Kasumi-1 (cell line): Measurements from ENCODE around the gene DPAGT1.
"Not testable (repeated sequence)": the region's sequence is repeated elsewhere in the genome, so short reads cannot be mapped to it uniquely, and the experiment has no call there.

Source experiments
- DNase-seq, 2 experiments: peaks; one replicate each; lab custom pipeline; 2025; lab: John Stamatoyannopoulos, UW

Gene DPAGT1

DNA sequence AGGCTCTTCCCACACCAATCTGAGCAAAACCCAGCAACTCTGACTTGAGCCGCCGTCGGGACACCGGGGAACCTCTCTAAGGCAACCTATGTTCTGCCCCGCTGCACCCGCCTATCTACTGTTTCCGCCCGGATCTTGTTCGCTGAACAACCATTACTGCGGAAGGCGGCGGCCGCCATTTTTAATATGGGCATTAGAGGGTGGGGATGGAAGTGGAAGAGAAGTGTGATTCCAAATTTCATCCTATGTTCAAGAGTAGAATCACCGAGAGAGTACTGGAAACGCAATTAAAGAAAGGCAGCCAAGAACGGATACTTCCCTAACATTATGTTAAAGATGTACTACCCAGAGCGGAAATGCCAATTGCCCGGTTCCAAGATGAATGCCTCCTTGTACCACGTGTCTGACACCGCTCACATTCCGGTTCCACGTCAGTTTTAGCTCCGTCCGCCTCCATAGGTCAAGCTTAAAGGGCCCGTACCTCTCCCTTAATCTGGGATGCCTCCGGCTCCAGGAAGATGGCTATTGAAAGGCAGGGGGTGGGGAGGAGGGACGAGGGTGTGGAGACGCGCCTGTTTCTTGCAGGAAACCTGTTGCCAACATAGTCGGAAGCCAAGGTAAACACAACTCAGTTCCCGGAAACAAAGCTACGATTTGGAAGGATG, at the start of gene DPAGT1:
Gene DPAGT1 (minus strand): TSS at position 95 of the 665 bp plus-strand sequence. CDS start 198 bp downstream, outside the sequence.
- peak; percentile 96 to 97 for DNase-seq

DNA sequence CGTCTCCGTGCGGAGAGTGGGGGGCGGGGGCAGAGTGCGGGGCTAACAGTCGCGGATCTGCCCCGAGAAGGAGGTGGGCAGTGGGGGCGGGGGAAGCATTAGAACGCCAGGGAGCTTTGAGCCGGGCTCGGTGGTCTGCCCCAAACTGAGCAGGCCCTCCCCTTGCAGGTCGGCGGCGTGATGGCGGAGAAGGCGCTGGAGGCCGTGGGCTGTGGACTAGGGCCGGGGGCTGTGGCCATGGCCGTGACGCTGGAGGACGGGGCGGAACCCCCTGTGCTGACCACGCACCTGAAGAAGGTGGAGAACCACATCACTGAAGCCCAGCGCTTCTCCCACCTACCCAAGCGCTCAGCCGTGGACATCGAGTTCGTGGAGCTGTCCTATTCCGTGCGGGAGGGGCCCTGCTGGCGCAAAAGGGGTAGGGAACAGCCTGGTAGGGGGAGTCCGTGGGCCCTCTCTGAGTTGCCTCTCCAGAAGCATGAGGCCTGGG, 48.2 kb upstream of the DPAGT1 start:
- DNase-seq = no peak

- no peak for DNase-seq
Observed at GRCh38 chr11:119149018-119149785, 47.5 kb upstream of the DPAGT1 start, which contains the start of gene ABCG4. ABCG4 (plus strand) TSS chr11:119149052; CDS start chr11:119149966, 914 bp downstream.

DNA sequence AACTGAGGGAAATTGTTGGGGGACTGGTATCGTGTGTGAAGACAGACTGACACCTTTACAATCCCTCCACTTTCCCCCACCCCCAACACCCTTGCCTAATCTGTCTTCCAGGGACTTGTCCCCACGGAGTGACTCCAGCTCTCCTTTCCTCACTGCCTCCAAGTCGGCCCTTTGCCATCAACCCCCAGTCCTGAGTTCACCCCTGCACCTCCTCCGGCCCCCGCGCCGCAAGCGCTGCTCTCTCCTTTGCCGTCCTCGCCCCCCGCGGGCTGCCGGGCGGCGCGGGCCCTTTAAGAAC, 47.0 kb upstream of the DPAGT1 start:
- no peak for DNase-seq

DNA sequence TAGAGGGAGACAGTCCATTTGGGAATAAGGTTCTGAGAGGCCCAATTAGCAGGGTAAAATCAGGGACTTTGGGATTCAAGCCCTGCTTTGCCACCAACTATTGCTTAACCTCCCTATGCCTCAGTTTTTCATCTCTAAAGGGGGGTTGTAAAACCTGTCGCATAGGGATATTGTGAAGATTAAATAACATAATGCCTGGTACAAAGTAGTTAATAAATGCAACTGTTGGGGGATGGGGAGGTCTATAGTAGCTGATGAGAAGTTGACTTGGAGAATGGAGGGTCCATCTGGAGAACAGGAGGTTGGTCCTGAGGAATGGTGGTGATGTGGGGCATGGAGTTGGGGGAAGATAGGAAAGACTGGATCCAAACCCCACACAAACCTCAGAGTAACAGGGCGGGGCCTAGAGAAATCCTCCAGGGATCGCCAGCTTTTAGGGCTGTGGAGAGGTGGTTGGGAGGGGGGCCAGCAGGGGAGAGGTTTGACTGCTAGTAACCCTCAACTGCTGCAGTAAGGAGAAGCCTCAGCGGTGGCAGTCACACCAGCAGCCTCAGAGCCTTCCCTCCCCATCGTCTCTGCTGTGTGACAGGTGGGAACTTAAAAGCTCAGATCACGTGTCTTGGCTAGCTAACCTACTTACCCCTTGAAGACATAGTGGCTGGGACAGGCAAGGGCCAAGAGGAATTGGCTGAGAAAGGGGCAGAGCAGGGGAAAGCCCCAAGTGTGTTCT, 46.1 kb upstream of the DPAGT1 start:
- no peak for DNase-seq

GRCh38 chr11:119145551-119145950, 43.9 kb upstream of the DPAGT1 start:
- DNase-seq = no peak

DNA sequence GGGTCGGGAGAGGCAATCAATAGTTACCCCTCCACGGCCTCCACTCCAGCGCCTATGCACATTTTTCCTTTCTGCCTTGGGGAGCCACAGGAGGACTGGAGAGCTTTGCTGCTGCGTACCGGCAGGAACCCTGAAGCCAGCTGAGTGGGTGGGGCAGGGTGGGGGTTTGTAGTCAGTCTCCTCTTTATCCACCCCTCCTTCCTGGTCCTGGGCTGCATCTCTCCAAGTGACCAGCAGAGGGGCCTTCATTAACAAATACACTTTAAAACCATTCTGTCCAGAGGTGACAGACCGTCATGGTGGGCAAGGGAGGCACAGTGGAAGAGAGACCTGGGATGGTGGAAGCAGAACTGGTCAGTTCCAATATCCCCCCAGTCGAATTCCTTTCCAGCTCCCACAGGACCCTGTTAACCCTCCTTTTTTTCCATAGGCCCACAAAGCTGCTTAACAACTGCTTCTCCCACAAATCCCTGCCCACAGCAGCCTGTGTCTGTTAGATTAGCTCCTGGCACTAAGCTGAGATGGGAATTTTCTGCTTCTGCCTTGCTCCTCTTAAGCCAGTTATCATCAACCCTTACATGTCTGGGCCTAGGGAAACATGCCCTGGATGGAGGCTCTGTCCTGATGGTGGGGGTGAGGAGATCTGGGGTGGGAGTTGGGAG, 43.3 kb upstream of the DPAGT1 start:
- peak; percentile 40 to 72 for DNase-seq

DNA sequence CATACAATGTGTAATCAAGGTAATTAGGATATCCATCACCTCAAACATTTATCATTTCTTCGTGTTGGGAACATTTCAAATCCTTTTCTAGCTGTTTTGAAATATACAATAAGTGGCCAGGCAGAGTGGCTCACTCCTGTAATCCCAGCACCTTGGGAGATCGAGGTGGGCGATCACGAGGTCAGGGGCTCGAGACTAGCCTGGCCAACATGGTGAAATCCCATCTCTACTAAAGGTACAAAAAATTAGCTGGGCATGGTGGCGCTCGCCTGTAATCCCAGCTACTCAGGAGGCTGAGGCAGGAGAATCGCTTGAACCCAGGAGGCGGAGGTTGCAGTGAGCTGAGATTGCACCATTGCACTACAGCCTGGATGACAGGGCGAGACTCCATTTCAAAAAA, 37.6 kb upstream of the DPAGT1 start:
- not testable (repeated sequence) for DNase-seq

DNA sequence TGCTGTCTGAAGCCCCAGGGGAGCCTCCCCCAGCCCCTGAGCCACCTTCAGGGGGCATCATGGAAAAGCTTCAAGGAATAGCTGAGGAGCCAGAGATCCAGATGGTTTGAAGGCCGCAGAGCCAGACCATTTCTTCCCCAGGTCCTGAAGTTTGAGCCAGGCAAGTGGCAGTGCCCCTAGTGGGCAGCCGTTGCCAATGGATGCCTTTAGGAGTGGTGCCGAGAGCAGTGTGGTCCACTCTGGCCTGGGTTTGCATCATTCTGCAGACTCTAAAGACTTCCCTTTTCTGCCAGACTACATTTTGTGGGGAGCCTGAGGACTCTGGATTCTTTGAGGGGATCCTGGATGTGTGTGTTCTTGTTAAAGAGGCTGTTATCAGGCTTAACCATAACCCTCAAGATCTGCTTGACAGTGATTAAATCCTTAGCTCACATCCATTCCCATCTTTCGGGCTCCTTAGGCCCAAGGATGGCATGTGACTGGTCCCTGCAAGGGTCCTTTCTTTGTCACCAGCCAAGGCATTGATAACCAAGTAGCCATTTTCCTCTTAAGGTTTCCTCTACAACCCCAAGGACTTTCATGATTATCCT, 32.8 kb upstream of the DPAGT1 start:
- DNase-seq = peak; percentile 34 to 37

GRCh38 chr11:119130662-119131061, 29.0 kb upstream of the DPAGT1 start:
- no peak for DNase-seq

DNA sequence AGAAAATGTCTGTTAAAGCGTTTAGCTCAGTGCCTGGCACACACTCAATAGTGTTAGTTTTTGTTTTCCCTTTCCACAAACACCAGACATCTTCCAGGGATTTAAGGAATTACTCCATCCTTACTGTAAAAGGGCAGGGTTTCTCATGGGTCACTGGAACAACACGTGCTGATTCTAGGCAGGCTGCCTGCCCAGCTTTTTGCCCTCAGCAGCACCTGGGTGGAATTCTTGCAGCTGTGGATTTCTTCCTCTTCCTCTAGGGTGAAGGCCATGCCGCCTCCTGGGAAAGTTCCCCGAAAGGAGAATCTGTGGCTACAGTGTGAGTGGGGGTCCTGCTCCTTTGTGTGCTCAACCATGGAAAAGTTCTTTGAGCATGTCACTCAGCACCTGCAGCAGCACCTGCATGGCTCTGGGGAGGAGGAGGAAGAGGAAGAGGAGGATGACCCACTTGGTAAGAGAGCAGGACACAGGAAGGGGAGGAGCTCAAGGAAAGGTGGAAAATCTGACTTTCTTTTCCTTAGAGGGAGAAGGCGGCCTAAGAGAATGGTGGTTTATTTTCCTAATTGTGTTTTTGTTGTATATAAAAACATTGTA, 25.1 kb upstream of the DPAGT1 start:
- no peak for DNase-seq

DNA sequence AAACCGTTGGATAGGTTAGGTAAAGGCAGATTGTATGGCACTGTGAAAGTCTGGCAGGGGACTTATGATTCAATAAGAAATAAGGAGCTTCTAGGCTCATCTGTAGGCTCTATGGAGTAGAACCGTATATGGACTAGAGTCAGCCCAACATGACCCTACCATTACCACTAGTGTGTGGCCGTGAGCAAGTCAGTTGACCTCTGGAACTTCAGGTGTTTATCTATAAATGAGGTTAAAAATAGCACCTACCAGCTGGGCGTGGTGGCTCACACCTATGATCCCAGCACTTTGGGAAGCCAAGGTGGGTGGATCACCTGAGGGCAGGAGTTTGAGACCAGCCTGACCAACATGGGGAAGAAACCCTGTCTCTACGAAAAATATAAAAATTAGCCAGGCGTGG, 24.2 kb upstream of the DPAGT1 start:
- DNase-seq = no peak

GRCh38 chr11:119121811-119122124, 20.1 kb upstream of the DPAGT1 start:
- DNase-seq = no peak

DNA sequence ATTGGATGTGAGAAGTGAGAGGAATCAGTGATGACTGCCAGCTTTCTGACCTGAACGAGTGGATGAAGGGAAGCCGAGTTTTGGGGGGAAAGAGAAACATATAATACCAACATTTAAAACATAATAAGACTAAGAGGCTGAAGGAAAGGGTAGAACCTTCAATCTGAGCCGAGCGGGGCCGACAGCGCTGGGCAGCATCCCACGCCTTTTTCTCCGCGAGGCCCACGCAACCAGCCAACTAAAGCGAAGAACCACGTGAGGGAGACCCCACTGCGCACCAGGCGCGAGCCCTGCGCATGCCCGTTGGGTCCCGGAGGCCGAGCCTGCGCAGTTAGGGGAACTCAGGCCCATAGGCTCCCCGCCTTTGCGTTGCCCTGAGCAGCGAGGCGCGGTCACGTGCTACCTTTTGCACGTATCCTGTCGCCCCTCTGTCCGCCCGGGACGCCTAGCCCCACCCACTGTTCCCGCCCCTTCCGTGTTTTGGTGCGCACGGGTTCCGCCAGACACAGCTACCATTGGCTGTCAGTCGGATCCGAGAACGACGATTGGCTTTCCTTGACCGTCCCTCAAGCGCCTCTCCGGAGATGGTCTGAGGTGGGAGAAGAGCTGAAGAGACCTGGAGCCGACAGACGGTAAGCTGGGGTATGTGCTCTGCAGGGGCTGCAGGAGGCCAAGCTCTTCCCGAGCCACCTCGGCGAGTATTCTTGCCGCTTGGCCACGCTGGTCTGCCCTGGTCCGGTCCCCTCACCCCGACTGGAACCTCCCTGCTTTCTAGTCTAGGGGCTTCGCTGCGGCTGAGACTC, 19.6 kb upstream of the DPAGT1 start, which contains the start of gene HINFP:
Gene HINFP (plus strand): TSS at position 573 of the 803 bp plus-strand sequence. CDS start 5,365 bp downstream, outside the sequence.
- peak; percentile 98 to 99 for DNase-seq

- peak; percentile 32 to 41 for DNase-seq
Observed at GRCh38 chr11:119120639-119121007, 19.0 kb upstream of the DPAGT1 start.

- DNase-seq = no peak
Observed at GRCh38 chr11:119118946-119119345, 17.3 kb upstream of the DPAGT1 start.

DNA sequence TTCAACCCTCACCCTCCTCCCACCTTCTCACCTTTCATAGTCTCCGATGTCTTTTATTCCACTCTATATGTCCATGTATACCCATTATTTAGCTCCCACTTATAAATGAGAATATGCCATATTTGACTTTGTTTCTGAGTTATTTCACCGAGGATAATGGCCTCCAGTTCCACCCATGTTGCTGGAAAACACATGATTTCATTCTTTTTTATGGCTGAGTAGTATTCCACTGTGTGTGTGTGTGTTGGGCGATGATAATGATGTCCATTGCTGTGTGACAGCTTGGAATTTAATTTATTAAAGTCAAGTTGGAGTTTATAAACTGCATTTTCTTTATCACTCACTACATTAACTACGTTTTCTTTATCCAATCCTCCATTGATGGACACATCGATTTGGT, 16.6 kb upstream of the DPAGT1 start:
- no peak for DNase-seq

DNA sequence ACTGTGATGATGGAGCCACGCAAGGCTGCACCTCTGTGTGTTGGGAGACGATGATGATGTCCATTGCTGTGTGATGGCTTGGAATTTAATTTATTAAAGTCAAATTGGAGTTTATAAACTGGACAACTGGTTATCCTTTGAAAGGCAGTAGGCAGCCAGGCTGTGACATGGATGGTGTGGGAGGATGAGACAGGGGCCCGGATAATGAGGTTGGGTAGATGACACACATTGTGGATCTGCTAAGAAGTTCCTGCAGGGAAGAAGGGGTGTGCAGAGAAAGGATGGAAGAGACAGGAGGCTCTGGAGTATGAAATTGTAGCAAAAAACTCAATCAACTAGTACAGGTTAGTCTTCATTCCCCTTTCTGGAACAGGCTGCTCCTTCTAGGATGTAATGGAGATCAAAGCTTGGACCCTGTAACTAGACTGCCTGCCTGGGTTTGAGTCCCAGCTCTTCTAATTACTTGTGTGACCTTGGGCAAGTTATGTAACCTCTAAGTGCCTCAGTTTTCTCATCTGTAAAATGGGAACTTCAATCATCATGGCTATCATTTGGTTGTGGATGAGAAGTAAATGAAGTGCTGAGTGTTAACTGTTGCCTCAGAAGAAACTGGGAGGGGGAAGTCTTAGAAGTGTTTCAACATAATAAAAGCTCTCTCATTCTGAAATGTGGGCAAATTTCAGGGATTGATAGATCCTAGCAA, 15.5 kb upstream of the DPAGT1 start:
- no peak for DNase-seq

DNA sequence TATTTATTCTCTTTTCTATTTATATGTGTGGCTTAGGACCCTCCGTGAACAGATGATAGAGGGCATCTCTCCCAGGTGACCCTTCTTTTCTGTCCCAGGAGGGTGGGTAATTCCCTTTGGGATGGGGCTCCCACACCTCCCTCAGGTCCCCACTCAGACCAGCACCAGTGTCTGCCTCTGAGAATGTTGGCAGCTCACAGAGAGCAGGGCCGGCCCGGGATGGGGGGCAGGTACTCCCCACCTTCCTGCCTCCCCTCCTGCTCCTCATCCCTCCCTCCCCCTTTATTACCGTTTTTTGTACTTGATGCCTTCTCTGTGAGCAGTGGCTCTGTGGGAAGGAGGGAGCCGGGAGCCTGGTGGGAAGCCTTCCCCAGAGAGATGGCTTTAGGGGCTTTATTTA, 14.9 kb upstream of the DPAGT1 start:
- DNase-seq = no peak

DNA sequence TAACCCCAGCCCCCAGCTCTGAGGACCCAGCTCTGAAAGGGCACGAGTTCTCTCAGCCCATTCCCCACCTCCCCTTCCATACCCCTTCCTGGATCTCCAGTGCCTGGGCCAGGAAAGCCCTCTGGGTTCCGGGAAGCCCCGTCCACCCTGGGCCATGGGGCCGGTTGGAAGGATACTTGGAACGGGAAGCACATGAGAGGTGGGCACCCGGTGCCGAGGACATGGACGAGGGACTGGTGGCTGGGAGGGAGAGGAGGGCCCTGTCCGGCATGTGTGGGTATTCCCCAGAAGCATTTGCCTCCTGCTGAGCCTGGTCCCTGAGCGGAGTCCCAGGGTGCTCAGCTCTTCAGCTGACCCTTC, 14.6 kb upstream of the DPAGT1 start:
- no peak for DNase-seq
